Measurements from ENCODE around the gene HOMER2. TPM values are rescaled to one million over a fixed set of nuclear protein-coding genes. Genes with fewer than 3 reads are reported as not detected.

HOMER2 gene
- total RNA-seq, 1 experiment from 2014 or later: 14.2 TPM

DNA sequence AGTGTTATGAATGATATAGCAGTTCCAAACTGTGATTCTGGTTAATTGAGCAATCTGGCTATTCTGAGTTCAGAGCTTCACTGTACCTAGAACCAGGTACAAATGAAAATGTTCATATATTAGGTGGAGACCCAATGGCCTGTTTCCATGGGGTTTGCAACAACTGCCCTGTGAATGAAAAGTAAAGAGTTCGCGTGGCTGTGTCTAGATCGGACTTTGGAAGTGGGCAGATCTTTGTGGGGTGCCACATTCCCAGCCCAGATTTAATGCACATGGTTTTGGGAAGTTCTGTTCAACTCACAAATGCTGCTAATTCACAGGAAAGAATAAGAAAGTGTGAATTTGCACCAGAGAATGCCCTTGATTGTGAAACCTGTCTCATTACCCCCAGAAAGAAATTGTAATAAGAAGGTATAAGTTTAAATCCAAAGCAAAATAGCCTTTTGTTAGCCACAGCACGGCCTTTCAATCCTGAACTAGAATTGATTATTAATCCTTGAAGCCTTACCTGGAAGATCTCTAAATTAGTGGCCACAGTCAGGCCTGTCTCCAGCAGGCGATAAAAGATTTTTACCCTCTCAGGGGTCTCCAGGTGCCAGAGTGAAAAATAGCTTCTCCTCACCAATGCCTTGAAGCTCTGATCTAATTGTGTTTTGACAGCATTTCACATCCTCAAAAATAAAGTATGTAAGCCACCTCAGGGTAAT is 120.5 kb downstream of the HOMER2 start:
- H2BK5ac ChIP-seq (ENCODE audit: insufficient read length, low read length): no peak overlapping the region
- Mint-ChIP-seq H3K4me3 (no peak overlapping the region), H3K4me1 (no peaks in the 10 kb centered on the region), H3K27me3 (ENCODE audit: low read depth) (no peaks in the 10 kb centered on the region), H3K27ac (no peak overlapping the region), H3K9me3 (no peaks in the 10 kb centered on the region), H3K36me3 (ENCODE audit: insufficient read depth in 1 of 3, low read depth in 3 of 3) (peaks cover 16 to 65% (median 35%) of the 10 kb centered on the region in 3 experiments; a peak in 6 of 7 replicates)
- no peak overlapping the region for H3K27ac ChIP-seq (ENCODE audit: insufficient read length, low read depth, low read length)
- H3K14ac ChIP-seq (ENCODE audit: insufficient read depth, low read length): no peak overlapping the region
- no peaks in the 10 kb centered on the region for H3K79me1 ChIP-seq (ENCODE audit: insufficient read depth, low read depth, low read length, poor library complexity, severe bottlenecking)
- no peaks in the 10 kb centered on the region for H3K27me3 ChIP-seq (ENCODE audit: insufficient read depth, low read length)
- H2BK120ac ChIP-seq (ENCODE audit: low read depth, low read length, poor library complexity, severe bottlenecking): no peak overlapping the region
- H3K4me2 ChIP-seq (ENCODE audit: insufficient read depth, insufficient read length, low read length): no peak overlapping the region
- no peaks in the 10 kb centered on the region for H4K20me1 ChIP-seq (ENCODE audit: control insufficient read depth, insufficient read depth, insufficient read length)
- no peaks in the 10 kb centered on the region for H3K23me2 ChIP-seq (ENCODE audit: insufficient read length, low read depth, low read length, poor library complexity, severe bottlenecking)
- no peak overlapping the region for H4K8ac ChIP-seq (replicated peaks; ENCODE audit: insufficient read length, low read depth, low read length)
- H3T11ph ChIP-seq (ENCODE audit: low read length): no peak overlapping the region
- no peaks in the 10 kb centered on the region for H3K79me2 ChIP-seq (ENCODE audit: insufficient read depth, low read length)
- H2BK12ac ChIP-seq (ENCODE audit: insufficient read length, low read depth, low read length): no peak overlapping the region
- no peak overlapping the region for H2AFZ ChIP-seq (ENCODE audit: low read length)
- H2BK15ac ChIP-seq (ENCODE audit: low read depth, low read length): no peak overlapping the region
- H3K56ac ChIP-seq (ENCODE audit: insufficient read length, low read depth, low read length): no peak overlapping the region
- DNase-seq: no peak
- H3K9ac ChIP-seq (ENCODE audit: extremely low read depth, insufficient read length, low read length): no peak overlapping the region
- no peaks in the 10 kb centered on the region for H3K4me1 ChIP-seq (ENCODE audit: insufficient read depth, low read length)
- H4K5ac ChIP-seq (ENCODE audit: insufficient read length, low read depth, low read length): no peak overlapping the region
- H3K9me3 ChIP-seq (ENCODE audit: control insufficient read depth, low read depth, low read length): no peaks in the 10 kb centered on the region
- no peak overlapping the region for H3K18ac ChIP-seq (ENCODE audit: insufficient read length, low read depth, low read length)
- H3K4ac ChIP-seq (ENCODE audit: low read depth, low read length): no peak overlapping the region
- H2AK5ac ChIP-seq (ENCODE audit: insufficient read length, low read length): no peak overlapping the region
- no peak overlapping the region for H2BK20ac ChIP-seq (ENCODE audit: low read depth, low read length, poor library complexity, severe bottlenecking)
- TF ChIP-seq, protein P1, sequence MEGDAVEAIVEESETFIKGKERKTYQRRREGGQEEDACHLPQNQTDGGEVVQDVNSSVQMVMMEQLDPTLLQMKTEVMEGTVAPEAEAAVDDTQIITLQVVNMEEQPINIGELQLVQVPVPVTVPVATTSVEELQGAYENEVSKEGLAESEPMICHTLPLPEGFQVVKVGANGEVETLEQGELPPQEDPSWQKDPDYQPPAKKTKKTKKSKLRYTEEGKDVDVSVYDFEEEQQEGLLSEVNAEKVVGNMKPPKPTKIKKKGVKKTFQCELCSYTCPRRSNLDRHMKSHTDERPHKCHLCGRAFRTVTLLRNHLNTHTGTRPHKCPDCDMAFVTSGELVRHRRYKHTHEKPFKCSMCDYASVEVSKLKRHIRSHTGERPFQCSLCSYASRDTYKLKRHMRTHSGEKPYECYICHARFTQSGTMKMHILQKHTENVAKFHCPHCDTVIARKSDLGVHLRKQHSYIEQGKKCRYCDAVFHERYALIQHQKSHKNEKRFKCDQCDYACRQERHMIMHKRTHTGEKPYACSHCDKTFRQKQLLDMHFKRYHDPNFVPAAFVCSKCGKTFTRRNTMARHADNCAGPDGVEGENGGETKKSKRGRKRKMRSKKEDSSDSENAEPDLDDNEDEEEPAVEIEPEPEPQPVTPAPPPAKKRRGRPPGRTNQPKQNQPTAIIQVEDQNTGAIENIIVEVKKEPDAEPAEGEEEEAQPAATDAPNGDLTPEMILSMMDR (conservative IDR thresholded peaks at IDR 0.05): no peak
- no peak overlapping the region for H4K91ac ChIP-seq (ENCODE audit: insufficient read length, low read depth, low read length)
- no peak overlapping the region for H3K23ac ChIP-seq (ENCODE audit: insufficient read length, low read depth, low read length)
- WGBS (ENCODE audit: extremely low coverage, insufficient read length, low lambda C conversion rate): no CpG with 5 or more reads among the region's 5 CpGs

Measured in H9 (cell line).